ENCODE results near the gene MIS12. TPM values are rescaled to one million over a fixed set of nuclear protein-coding genes. Genes with fewer than 3 reads are reported as not detected.

The MIS12 gene
- total RNA-seq, 2 experiments from 2014 or later: 36.1 to 40.0 TPM

GRCh38 chr17:5500589-5501391 lies 14.4 kb downstream of the MIS12 start:
- Mint-ChIP-seq H3K4me3 (peak overlapping the region; percentile 81), H3K27ac (peak overlapping the region; percentile 26), H3K9me3 (ENCODE audit: insufficient read depth) (no peaks in the 10 kb centered on the region), H3K36me3 (ENCODE audit: low read depth) (peaks cover 9% of the 10 kb centered on the region), H3K27me3 (ENCODE audit: low read depth) (peaks cover 2% of the 10 kb centered on the region), H3K4me1 (ENCODE audit: low read depth) (peaks cover 16% of the 10 kb centered on the region)
- ATAC-seq (peak; percentile 97), DNase-seq (peak; percentile 85)
- CTCF ChIA-PET: interaction anchor here (1.0 to 3.3 kb wide), 2 partner anchors 14 to 34 kb away, joined by 3 to 20 read pairs; partner anchors contain the start of genes DERL2 and MIS12
- POLR2A ChIA-PET: interaction anchor here (3.7 kb wide), 1 partner anchor 14 kb away, joined by 37 read pairs; the partner anchor contains the start of genes DERL2 and MIS12

GRCh38 chr17:5501685-5502084 lies 15.3 kb downstream of the MIS12 start:
- Mint-ChIP-seq H3K27me3 (ENCODE audit: low read depth) (peaks cover 2% of the 10 kb centered on the region), H3K9me3 (ENCODE audit: insufficient read depth) (no peaks in the 10 kb centered on the region), H3K36me3 (ENCODE audit: low read depth) (peaks cover 9% of the 10 kb centered on the region), H3K27ac (no peak overlapping the region), H3K4me1 (ENCODE audit: low read depth) (peaks cover 16% of the 10 kb centered on the region), H3K4me3 (peak overlapping the region; percentile 22)
- no peak for DNase-seq
- ChIA-PET CTCF (interaction anchor here (3.3 kb wide), 1 partner anchor 15 kb away, joined by 20 read pairs; the partner anchor contains the start of genes DERL2 and MIS12), POLR2A (no interaction called here)
- no peak for ATAC-seq

GRCh38 chr17:5502552-5502951 lies 16.2 kb downstream of the MIS12 start:
- no peaks in the 10 kb centered on the region for H3K9me3 Mint-ChIP-seq (ENCODE audit: insufficient read depth)
- H3K4me3 Mint-ChIP-seq: no peak overlapping the region
- peaks cover 16% of the 10 kb centered on the region for H3K4me1 Mint-ChIP-seq (ENCODE audit: low read depth)
- ATAC-seq (no peak), DNase-seq (no peak)
- ChIA-PET POLR2A (no interaction called here), CTCF (interaction anchor here (3.3 kb wide), 1 partner anchor 16 kb away, joined by 20 read pairs; the partner anchor contains the start of genes DERL2 and MIS12)
- peaks cover 2% of the 10 kb centered on the region for H3K27me3 Mint-ChIP-seq (ENCODE audit: low read depth)
- H3K36me3 Mint-ChIP-seq (ENCODE audit: low read depth): peaks cover 12% of the 10 kb centered on the region
- H3K27ac Mint-ChIP-seq: no peak overlapping the region

- no peak for DNase-seq
- H3K36me3 Mint-ChIP-seq (ENCODE audit: low read depth): peaks cover 11% of the 10 kb centered on the region
- ChIA-PET POLR2A (interaction anchor here (1.9 kb wide), 1 partner anchor 20 kb away, joined by 6 read pairs; the partner anchor contains the start of genes DERL2 and MIS12), CTCF (no interaction called here)
- no peaks in the 10 kb centered on the region for H3K9me3 Mint-ChIP-seq (ENCODE audit: insufficient read depth)
- no peaks in the 10 kb centered on the region for H3K27me3 Mint-ChIP-seq (ENCODE audit: low read depth)
- no peak for ATAC-seq
- no peak overlapping the region for H3K27ac Mint-ChIP-seq
- H3K4me1 Mint-ChIP-seq (ENCODE audit: low read depth): peaks cover 3% of the 10 kb centered on the region
- H3K4me3 Mint-ChIP-seq: no peak overlapping the region
These were observed 19.9 kb downstream of the MIS12 start for GRCh38 chr17:5506307-5506706.

GRCh38 chr17:5508810-5509209 lies 22.4 kb downstream of the MIS12 start:
- CTCF ChIA-PET: no interaction called here
- POLR2A ChIA-PET: no interaction called here
- Mint-ChIP-seq H3K27me3 (ENCODE audit: low read depth) (no peaks in the 10 kb centered on the region), H3K27ac (no peak overlapping the region), H3K4me1 (ENCODE audit: low read depth) (peaks cover 23% of the 10 kb centered on the region), H3K4me3 (no peak overlapping the region), H3K36me3 (ENCODE audit: low read depth) (peaks cover 24% of the 10 kb centered on the region), H3K9me3 (ENCODE audit: insufficient read depth) (peaks cover 4% of the 10 kb centered on the region)
- DNase-seq: no peak
- no peak for ATAC-seq

- no peak for ATAC-seq
- ChIA-PET POLR2A (no interaction called here), CTCF (no interaction called here)
These were observed 23.1 kb downstream of the MIS12 start for GRCh38 chr17:5509482-5509881.

GRCh38 chr17:5510771-5511170 lies 24.4 kb downstream of the MIS12 start:
- no peak overlapping the region for H3K4me3 Mint-ChIP-seq
- no peak for DNase-seq
- ATAC-seq: no peak
- H3K27ac Mint-ChIP-seq: no peak overlapping the region
- ChIA-PET POLR2A (no interaction called here), CTCF (no interaction called here)
- H3K4me1 Mint-ChIP-seq (ENCODE audit: low read depth): peaks cover 36% of the 10 kb centered on the region
- peaks cover 4% of the 10 kb centered on the region for H3K9me3 Mint-ChIP-seq (ENCODE audit: insufficient read depth)
- H3K27me3 Mint-ChIP-seq (ENCODE audit: low read depth): no peaks in the 10 kb centered on the region
- H3K36me3 Mint-ChIP-seq (ENCODE audit: low read depth): peaks cover 40% of the 10 kb centered on the region

More at GRCh38 chr17:5509482-5509881, 23.1 kb downstream of the MIS12 start:
- peaks cover 28% of the 10 kb centered on the region for H3K4me1 Mint-ChIP-seq (ENCODE audit: low read depth)
- no peak overlapping the region for H3K27ac Mint-ChIP-seq
- no peak overlapping the region for H3K4me3 Mint-ChIP-seq
- peaks cover 4% of the 10 kb centered on the region for H3K9me3 Mint-ChIP-seq (ENCODE audit: insufficient read depth)
- H3K36me3 Mint-ChIP-seq (ENCODE audit: low read depth): peaks cover 28% of the 10 kb centered on the region
- H3K27me3 Mint-ChIP-seq (ENCODE audit: low read depth): no peaks in the 10 kb centered on the region
- no peak for DNase-seq

GRCh38 chr17:5511401-5512225 lies 25.2 kb downstream of the MIS12 start:
- DNase-seq (no peak), ATAC-seq (no peak)
- CTCF ChIA-PET: no interaction called here
- no peaks in the 10 kb centered on the region for H3K27me3 Mint-ChIP-seq (ENCODE audit: low read depth)
- H3K4me1 Mint-ChIP-seq (ENCODE audit: low read depth): peaks cover 36% of the 10 kb centered on the region
- H3K4me3 Mint-ChIP-seq: no peak overlapping the region
- H3K36me3 Mint-ChIP-seq (ENCODE audit: low read depth): peaks cover 46% of the 10 kb centered on the region
- POLR2A ChIA-PET: no interaction called here
- peaks cover 4% of the 10 kb centered on the region for H3K9me3 Mint-ChIP-seq (ENCODE audit: insufficient read depth)
- H3K27ac Mint-ChIP-seq: peak overlapping the region; percentile 19

GRCh38 chr17:5513628-5514027 lies 27.3 kb downstream of the MIS12 start:
- CTCF ChIA-PET: no interaction called here
- Mint-ChIP-seq H3K4me1 (ENCODE audit: low read depth) (peaks cover 36% of the 10 kb centered on the region), H3K27me3 (ENCODE audit: low read depth) (no peaks in the 10 kb centered on the region), H3K4me3 (peak overlapping the region; percentile 17), H3K27ac (peak overlapping the region; percentile 23), H3K9me3 (ENCODE audit: insufficient read depth) (peaks cover 4% of the 10 kb centered on the region), H3K36me3 (ENCODE audit: low read depth) (peaks cover 59% of the 10 kb centered on the region)
- POLR2A ChIA-PET: no interaction called here
- ATAC-seq (peak; percentile 88), DNase-seq (peak; percentile 63)

- CTCF ChIA-PET: no interaction called here
- no peak for DNase-seq
- Mint-ChIP-seq H3K4me3 (no peak overlapping the region), H3K4me1 (ENCODE audit: low read depth) (peaks cover 36% of the 10 kb centered on the region), H3K27ac (no peak overlapping the region), H3K36me3 (ENCODE audit: low read depth) (peaks cover 59% of the 10 kb centered on the region), H3K27me3 (ENCODE audit: low read depth) (no peaks in the 10 kb centered on the region), H3K9me3 (ENCODE audit: insufficient read depth) (peaks cover 4% of the 10 kb centered on the region)
- no peak for ATAC-seq
- POLR2A ChIA-PET: interaction anchor here (2.0 kb wide), 1 partner anchor 29 kb away, joined by 8 read pairs; the partner anchor contains the start of genes DERL2 and MIS12
These were observed 28.6 kb downstream of the MIS12 start for GRCh38 chr17:5514976-5515375.

- DNase-seq: no peak
- Mint-ChIP-seq H3K27me3 (ENCODE audit: low read depth) (no peaks in the 10 kb centered on the region), H3K4me3 (no peak overlapping the region), H3K4me1 (ENCODE audit: low read depth) (peaks cover 36% of the 10 kb centered on the region), H3K36me3 (ENCODE audit: low read depth) (peaks cover 66% of the 10 kb centered on the region), H3K9me3 (ENCODE audit: insufficient read depth) (peaks cover 4% of the 10 kb centered on the region), H3K27ac (no peak overlapping the region)
- ATAC-seq: no peak
- CTCF ChIA-PET: interaction anchor here (0.5 kb wide), 1 partner anchor 76 kb away, joined by 3 read pairs; no protein-coding TSS in a partner anchor
- POLR2A ChIA-PET: interaction anchor here (2.0 kb wide), 1 partner anchor 30 kb away, joined by 8 read pairs; the partner anchor contains the start of genes DERL2 and MIS12
These were observed 29.9 kb downstream of the MIS12 start for GRCh38 chr17:5516060-5516792.
